Measurements from ENCODE around the gene TECTB. TPM values are rescaled to one million over a fixed set of nuclear protein-coding genes. Genes with fewer than 3 reads are reported as not detected.

Gene TECTB
- total RNA-seq, 3 donors from 2014 or later, result not detected

- TF ChIP-seq, protein P1, sequence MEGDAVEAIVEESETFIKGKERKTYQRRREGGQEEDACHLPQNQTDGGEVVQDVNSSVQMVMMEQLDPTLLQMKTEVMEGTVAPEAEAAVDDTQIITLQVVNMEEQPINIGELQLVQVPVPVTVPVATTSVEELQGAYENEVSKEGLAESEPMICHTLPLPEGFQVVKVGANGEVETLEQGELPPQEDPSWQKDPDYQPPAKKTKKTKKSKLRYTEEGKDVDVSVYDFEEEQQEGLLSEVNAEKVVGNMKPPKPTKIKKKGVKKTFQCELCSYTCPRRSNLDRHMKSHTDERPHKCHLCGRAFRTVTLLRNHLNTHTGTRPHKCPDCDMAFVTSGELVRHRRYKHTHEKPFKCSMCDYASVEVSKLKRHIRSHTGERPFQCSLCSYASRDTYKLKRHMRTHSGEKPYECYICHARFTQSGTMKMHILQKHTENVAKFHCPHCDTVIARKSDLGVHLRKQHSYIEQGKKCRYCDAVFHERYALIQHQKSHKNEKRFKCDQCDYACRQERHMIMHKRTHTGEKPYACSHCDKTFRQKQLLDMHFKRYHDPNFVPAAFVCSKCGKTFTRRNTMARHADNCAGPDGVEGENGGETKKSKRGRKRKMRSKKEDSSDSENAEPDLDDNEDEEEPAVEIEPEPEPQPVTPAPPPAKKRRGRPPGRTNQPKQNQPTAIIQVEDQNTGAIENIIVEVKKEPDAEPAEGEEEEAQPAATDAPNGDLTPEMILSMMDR (IDR thresholded peaks at IDR 0.05), result no peak
- TF ChIP-seq POLR2AphosphoS5 (IDR thresholded peaks at IDR 0.05) (no peak), POLR2A (IDR thresholded peaks at IDR 0.05) (no peak)
- no peaks in the 10 kb centered on the region for H3K36me3 ChIP-seq
- H3K27ac ChIP-seq, result no peak overlapping the region
- DNase-seq (ENCODE audit: low spot score in 2 of 2), result no peak
- H3K27me3 ChIP-seq, result no peaks in the 10 kb centered on the region
- no peaks in the 10 kb centered on the region for H3K9me3 ChIP-seq
- H3K4me3 ChIP-seq, result no peak overlapping the region
- intact Hi-C loops (cut with DNase I; ENCODE audit: low total_unique reads), result no loop called here
- no peaks in the 10 kb centered on the region for H3K4me1 ChIP-seq
These were observed 17.5 kb upstream of the TECTB start for GRCh38 chr10:112265745-112266144.

- TF ChIP-seq, protein P1 (IDR thresholded peaks at IDR 0.05), result no peak
- TF ChIP-seq POLR2AphosphoS5 (IDR thresholded peaks at IDR 0.05), result no peak
- TF ChIP-seq POLR2A (IDR thresholded peaks at IDR 0.05), result no peak
- Histone ChIP-seq H3K9me3 (no peaks in the 10 kb centered on the region), H3K27ac (no peak overlapping the region), H3K36me3 (no peaks in the 10 kb centered on the region), H3K4me1 (no peaks in the 10 kb centered on the region), H3K27me3 (no peaks in the 10 kb centered on the region), H3K4me3 (no peak overlapping the region)
- DNase-seq (ENCODE audit: low spot score in 2 of 2), result no peak
- intact Hi-C loops (cut with DNase I; ENCODE audit: low total_unique reads), result no loop called here
These were observed 13.9 kb upstream of the TECTB start for GRCh38 chr10:112269266-112269665.

- H3K4me3 ChIP-seq, result no peak overlapping the region
- no peak for TF ChIP-seq POLR2AphosphoS5 (IDR thresholded peaks at IDR 0.05)
- TF ChIP-seq POLR2A (IDR thresholded peaks at IDR 0.05), result no peak
- TF ChIP-seq, protein P1 (IDR thresholded peaks at IDR 0.05), result no peak
- no peaks in the 10 kb centered on the region for H3K9me3 ChIP-seq
- intact Hi-C loops (cut with DNase I; ENCODE audit: low total_unique reads), result no loop called here
- no peaks in the 10 kb centered on the region for H3K27me3 ChIP-seq
- DNase-seq (ENCODE audit: low spot score in 2 of 2), result no peak
- H3K4me1 ChIP-seq, result no peaks in the 10 kb centered on the region
- no peak overlapping the region for H3K27ac ChIP-seq
- H3K36me3 ChIP-seq, result no peaks in the 10 kb centered on the region
These were observed 11.2 kb upstream of the TECTB start for GRCh38 chr10:112271982-112272381.

DNA sequence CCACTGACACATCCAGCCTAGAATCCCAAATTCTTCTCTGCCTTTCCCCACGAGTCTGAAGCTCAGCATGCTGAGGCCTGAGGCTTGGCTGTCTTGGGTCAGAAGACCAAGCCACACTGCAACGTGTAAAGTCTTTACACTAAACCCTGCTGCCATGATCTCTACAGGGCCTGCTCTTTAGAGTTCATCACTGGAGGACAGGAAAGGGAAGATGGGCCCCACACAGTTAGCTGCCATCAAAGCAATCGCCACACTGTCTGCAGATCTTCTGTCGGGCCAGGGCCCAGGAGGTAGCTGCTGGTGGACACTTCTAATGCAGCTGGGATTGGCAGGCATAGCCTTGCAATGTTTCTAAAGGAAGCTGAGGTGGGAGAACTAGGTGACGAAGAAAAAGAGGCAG, 8.4 kb upstream of the TECTB start:
- DNase-seq (ENCODE audit: low spot score in 2 of 2), result no peak
- H3K4me1 ChIP-seq, result no peaks in the 10 kb centered on the region
- no peaks in the 10 kb centered on the region for H3K9me3 ChIP-seq
- H3K4me3 ChIP-seq, result no peak overlapping the region
- TF ChIP-seq POLR2A (IDR thresholded peaks at IDR 0.05) (no peak), POLR2AphosphoS5 (IDR thresholded peaks at IDR 0.05) (no peak)
- TF ChIP-seq, protein P1 (IDR thresholded peaks at IDR 0.05), result no peak
- H3K36me3 ChIP-seq, result no peaks in the 10 kb centered on the region
- no peaks in the 10 kb centered on the region for H3K27me3 ChIP-seq
- no peak overlapping the region for H3K27ac ChIP-seq
- intact Hi-C loops (cut with DNase I; ENCODE audit: low total_unique reads), result no loop called here

DNA sequence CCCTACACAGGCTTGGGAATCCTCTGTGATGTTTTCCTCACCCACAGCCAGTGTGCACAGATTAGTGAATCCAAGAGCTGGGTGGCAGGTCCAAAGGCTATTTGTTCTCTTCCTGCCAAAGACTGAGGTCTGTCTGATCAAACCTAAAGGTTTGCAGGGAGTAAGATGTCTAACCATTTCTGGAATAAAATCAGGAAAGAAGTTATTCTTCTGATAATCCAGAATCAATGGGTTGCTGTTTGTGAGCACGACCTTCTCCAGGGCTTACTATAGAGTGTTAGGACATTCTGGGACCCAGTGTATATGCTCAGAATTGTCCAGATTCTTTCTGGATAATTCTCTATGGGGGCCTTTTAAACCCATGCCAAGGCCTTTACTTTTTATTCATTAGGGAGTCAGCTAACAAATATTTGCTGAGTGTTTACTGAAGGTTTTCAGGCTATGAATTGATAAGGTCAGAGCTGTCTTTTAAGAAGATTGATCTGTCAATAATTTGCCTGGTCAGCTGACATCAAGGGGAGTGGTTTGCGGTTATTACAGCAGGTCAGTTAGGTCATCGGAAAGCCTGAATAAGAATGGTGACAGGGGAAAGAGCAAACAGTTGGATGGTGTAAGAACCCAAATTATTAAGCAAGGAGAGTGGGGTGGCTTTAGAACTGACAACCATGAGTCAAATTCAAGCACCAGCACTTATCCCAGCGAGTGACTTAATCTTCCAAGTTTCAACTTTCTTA, 7.5 kb upstream of the TECTB start:
- H3K4me3 ChIP-seq, result no peak overlapping the region
- no peaks in the 10 kb centered on the region for H3K27me3 ChIP-seq
- H3K36me3 ChIP-seq, result no peaks in the 10 kb centered on the region
- H3K27ac ChIP-seq, result no peak overlapping the region
- no peaks in the 10 kb centered on the region for H3K9me3 ChIP-seq
- TF ChIP-seq POLR2AphosphoS5 (IDR thresholded peaks at IDR 0.05), result no peak
- TF ChIP-seq POLR2A (IDR thresholded peaks at IDR 0.05), result no peak
- TF ChIP-seq, protein P1 (IDR thresholded peaks at IDR 0.05), result no peak
- DNase-seq (ENCODE audit: low spot score in 2 of 2), result no peak
- intact Hi-C loops (cut with DNase I; ENCODE audit: low total_unique reads), result no loop called here
- H3K4me1 ChIP-seq, result no peaks in the 10 kb centered on the region
